ENCODE measurements around the gene TOR1AIP1.

Gene TOR1AIP1

DNA sequence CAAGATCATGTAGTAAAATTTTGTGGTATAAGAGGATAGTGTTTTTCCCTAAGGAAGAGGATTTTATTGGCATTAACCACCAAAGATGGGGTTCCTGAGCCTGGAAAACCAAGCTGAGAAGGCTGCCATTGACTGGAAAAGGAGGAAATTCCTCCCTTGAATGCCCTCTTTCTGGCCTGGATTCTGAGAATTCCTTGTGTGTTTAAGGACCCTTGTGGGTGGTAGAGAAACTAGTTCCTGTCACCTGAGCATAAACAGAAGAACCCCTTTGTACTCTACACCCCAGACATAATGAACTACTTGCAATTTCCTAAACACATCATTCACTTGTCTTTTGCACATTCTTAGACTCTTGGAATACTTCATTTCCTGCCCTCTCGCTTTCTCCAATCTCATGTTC lies 39.4 kb downstream of the TOR1AIP1 start:
- H3K36me3 Mint-ChIP-seq = peaks cover 47% of the 10 kb centered on the region
- H3K4me1 Mint-ChIP-seq = peaks cover 24% of the 10 kb centered on the region
- H3K4me3 Mint-ChIP-seq = no peak overlapping the region
- no peak for ATAC-seq
- H3K27ac Mint-ChIP-seq = peak overlapping the region; percentile 45
- no peaks in the 10 kb centered on the region for H3K9me3 Mint-ChIP-seq
- no peak for DNase-seq (ENCODE audit: low spot score in 2 of 2)

DNA sequence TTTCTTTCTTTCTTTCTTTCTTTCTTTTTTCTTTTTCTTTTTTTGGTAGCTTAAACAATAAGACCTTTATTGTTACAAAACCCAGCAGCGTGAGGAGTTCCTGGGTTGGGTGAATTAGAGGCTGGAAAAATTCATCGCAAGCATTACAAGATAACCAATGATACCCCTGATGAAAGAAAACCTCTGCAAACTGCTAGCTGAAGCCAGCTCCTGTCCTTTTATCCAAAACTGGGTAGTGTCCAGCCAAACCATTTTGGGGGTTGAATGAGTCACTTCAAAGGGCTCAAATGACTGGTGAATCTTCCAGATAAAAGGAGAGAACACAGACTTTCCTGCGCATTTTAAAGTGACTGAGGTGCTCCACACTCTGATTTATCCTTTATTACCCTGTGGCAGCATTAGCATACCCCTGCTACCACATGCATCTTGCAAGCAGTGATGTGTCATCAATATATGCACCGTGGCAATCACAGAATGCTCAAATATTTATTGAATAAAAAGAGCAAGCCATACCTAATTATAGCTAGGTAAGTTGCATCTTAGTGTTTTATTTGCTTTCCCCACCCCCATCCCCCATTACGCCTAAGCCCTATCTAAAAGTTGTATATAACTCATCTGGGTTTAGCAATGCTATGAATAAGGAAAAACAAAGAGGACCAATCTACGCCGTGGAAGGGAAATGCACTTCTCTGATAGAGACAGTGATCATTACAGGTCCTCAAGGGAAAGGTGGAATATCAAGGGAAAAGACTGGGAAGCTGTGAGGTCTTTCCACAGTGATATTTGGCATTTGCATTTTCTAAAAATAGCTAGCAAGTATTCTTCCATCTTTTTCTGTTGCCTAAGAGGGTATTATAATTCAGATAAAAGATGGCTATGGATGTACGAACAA lies 40.1 kb downstream of the TOR1AIP1 start:
- peaks cover 23% of the 10 kb centered on the region for H3K4me1 Mint-ChIP-seq
- peaks cover 39% of the 10 kb centered on the region for H3K36me3 Mint-ChIP-seq
- no peak overlapping the region for H3K4me3 Mint-ChIP-seq
- DNase-seq (ENCODE audit: low spot score in 2 of 2) (no peak), ATAC-seq (no peak)
- no peak overlapping the region for H3K27ac Mint-ChIP-seq
- no peaks in the 10 kb centered on the region for H3K9me3 Mint-ChIP-seq

DNA sequence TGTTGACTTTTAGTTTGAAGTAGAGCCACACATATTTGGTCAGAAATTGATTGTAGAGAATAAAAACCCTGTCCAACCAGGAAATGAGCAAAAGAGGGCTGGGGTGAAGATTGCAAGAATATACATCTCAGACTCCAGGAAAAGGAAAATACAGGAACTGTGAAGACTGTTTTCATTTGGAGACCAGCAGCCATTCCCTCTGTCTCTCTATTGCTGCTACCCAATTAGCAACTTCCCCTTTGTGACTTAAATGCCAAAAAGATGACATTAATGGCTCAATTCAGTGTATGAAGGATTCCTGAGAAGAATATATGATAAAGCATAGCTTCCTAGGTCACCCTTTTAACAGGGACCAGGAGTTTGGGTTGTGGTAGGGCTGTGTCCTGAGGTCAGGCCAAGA lies 40.9 kb downstream of the TOR1AIP1 start:
- Mint-ChIP-seq H3K36me3 (peaks cover 31% of the 10 kb centered on the region), H3K27ac (no peak overlapping the region), H3K4me3 (no peak overlapping the region), H3K9me3 (no peaks in the 10 kb centered on the region), H3K4me1 (peaks cover 15% of the 10 kb centered on the region)
- ATAC-seq (no peak), DNase-seq (ENCODE audit: low spot score in 2 of 2) (no peak)

DNA sequence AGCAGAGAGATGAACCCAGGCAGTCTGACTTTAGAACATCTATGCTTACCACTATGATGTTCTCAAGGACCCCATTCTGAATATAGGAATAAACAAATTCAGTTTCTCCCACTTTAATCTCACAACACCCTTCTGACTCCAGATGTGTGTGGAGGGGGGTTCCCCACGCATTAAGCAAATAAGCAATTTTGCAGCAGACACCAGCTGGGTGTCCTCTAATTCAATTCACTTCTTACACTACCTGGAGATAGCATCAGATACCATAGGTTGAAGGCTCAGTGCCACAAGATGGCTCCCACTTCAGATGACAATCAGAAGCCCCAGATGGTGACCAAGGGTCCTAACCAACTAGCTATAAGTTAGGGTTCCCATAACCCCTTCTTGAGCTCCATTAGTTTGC lies 42.2 kb downstream of the TOR1AIP1 start:
- Mint-ChIP-seq H3K27ac (no peak overlapping the region), H3K4me1 (peaks cover 7% of the 10 kb centered on the region), H3K9me3 (no peaks in the 10 kb centered on the region), H3K36me3 (peaks cover 19% of the 10 kb centered on the region), H3K4me3 (no peak overlapping the region)
- no peak for ATAC-seq
- no peak for DNase-seq (ENCODE audit: low spot score in 2 of 2)

- no peak for ATAC-seq
- no peak for DNase-seq (ENCODE audit: low spot score in 2 of 2)
- peaks cover 8% of the 10 kb centered on the region for H3K36me3 Mint-ChIP-seq
- H3K27ac Mint-ChIP-seq = no peak overlapping the region
- no peaks in the 10 kb centered on the region for H3K9me3 Mint-ChIP-seq
- H3K4me1 Mint-ChIP-seq = peaks cover 7% of the 10 kb centered on the region
- no peak overlapping the region for H3K4me3 Mint-ChIP-seq
Measured at GRCh38 chr1:179925302-179925701, 43.2 kb downstream of the TOR1AIP1 start.

GRCh38 chr1:179925922-179926849 lies 44.1 kb downstream of the TOR1AIP1 start:
- H3K9me3 Mint-ChIP-seq = no peaks in the 10 kb centered on the region
- no peak for ATAC-seq
- H3K27ac Mint-ChIP-seq = no peak overlapping the region
- no peak overlapping the region for H3K4me3 Mint-ChIP-seq
- H3K36me3 Mint-ChIP-seq = no peaks in the 10 kb centered on the region
- peaks cover 7% of the 10 kb centered on the region for H3K4me1 Mint-ChIP-seq
- DNase-seq (ENCODE audit: low spot score in 2 of 2) = no peak

- no peak overlapping the region for H3K4me3 Mint-ChIP-seq
Measured at GRCh38 chr1:179926850-179927205, 44.7 kb downstream of the TOR1AIP1 start.

DNA sequence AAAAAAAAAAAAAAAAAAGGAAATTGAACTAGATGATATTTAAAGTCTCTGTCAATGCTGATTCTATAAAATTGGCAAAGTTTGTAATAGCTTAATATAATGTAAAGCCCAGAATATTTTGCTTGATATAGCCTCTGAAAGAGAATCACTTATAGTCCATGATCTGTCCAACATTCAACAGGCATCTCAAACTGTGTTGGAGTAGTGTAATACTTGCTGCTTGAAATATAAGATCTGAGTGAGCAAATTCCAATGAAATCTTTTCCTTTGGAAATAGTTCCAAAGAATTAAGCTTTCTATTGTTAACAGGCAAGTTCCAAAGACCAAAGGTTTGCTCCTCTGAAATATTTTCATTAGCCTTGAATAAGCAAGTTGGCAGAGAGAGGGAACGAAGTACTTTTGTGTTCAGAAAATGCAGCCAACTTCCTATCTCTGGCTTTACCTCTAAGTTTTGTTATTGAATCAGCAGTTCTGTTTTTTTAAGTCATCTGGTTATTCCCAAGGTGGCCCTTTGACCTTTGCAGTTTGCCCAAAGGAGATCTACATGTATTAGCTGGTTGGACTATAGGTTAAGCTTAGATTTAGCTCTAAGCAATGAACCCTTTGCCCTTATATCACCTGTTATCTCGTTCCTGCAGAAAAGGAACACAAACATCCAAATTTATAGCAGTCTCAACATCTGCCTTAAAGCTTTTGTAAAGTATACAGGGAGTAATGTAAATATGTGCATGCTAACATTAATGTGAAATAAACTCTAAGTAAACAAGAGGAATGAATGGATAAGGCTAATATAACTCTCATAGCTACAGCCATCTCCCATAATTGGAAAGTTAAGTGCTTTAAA lies 48.1 kb downstream of the TOR1AIP1 start:
- Mint-ChIP-seq H3K27ac (no peak overlapping the region), H3K36me3 (no peaks in the 10 kb centered on the region), H3K4me1 (no peaks in the 10 kb centered on the region), H3K9me3 (no peaks in the 10 kb centered on the region), H3K4me3 (no peak overlapping the region)
- ATAC-seq = no peak
- DNase-seq (ENCODE audit: low spot score in 2 of 2) = no peak

More at GRCh38 chr1:179926850-179927205, 44.7 kb downstream of the TOR1AIP1 start:
- H3K9me3 Mint-ChIP-seq = no peaks in the 10 kb centered on the region
- peaks cover 3% of the 10 kb centered on the region for H3K4me1 Mint-ChIP-seq
- ATAC-seq (no peak), DNase-seq (ENCODE audit: low spot score in 2 of 2) (no peak)
- H3K36me3 Mint-ChIP-seq = no peaks in the 10 kb centered on the region
- no peak overlapping the region for H3K27ac Mint-ChIP-seq

- H3K4me1 Mint-ChIP-seq = no peaks in the 10 kb centered on the region
Measured at GRCh38 chr1:179930867-179931266, 48.8 kb downstream of the TOR1AIP1 start.

DNA sequence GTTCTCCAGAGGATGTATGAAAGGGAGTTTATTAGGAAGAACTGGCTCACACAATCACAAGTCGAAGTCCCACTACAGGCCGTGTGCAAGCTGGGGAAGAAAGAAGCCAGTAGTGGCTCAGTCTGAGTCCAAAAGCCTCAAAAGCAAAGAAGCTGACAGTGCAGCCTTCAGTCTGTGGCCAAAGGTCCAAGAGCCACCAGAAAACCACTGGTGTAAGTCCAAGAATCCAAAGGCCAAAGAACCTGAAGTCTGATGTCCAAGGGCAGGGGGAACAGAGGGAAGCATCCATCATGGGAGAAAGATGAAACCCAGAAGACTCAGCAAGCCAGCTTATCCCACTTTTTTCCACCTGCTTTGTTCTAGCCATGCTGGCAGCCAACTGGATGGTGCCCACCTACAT lies 51.1 kb downstream of the TOR1AIP1 start:
- no peak overlapping the region for H3K27ac Mint-ChIP-seq
- H3K9me3 Mint-ChIP-seq = no peaks in the 10 kb centered on the region
- no peak overlapping the region for H3K4me3 Mint-ChIP-seq
- DNase-seq (ENCODE audit: low spot score in 2 of 2) (no peak), ATAC-seq (no peak)
- H3K4me1 Mint-ChIP-seq = no peaks in the 10 kb centered on the region
- no peaks in the 10 kb centered on the region for H3K36me3 Mint-ChIP-seq

More at GRCh38 chr1:179930867-179931266, 48.8 kb downstream of the TOR1AIP1 start:
- no peaks in the 10 kb centered on the region for H3K9me3 Mint-ChIP-seq
- ATAC-seq (no peak), DNase-seq (ENCODE audit: low spot score in 2 of 2) (no peak)
- no peaks in the 10 kb centered on the region for H3K36me3 Mint-ChIP-seq
- no peak overlapping the region for H3K4me3 Mint-ChIP-seq
- no peak overlapping the region for H3K27ac Mint-ChIP-seq

DNA sequence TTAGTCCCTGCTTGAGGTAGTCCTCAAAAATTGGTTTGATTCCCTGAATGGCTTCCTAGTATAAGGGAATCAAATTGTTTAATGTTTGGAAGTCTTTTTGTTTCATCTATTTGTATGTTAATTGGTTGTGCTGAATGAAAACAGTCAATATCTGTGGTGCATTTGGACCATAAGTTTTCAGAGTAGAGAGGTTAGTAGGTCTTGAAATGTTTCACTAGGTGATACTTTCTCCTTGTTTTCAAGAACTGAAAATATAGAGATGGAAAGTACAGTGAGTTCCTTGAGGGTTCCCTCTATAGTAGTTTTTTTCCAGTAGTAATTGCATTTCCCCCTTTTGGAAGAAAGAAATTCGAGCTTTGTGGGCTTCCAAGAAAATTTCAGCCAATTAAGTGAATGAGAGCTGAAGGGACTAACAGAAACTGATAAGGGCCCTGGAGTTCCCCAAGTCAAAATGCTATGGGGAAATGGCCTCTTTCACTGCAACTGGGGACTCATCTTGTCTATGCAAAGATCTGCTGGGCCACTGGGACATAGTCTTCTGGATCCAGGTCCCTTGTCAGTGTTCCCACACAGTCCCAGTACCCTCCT lies 53.9 kb downstream of the TOR1AIP1 start:
- Mint-ChIP-seq H3K36me3 (no peaks in the 10 kb centered on the region), H3K4me3 (no peak overlapping the region), H3K27ac (no peak overlapping the region), H3K9me3 (no peaks in the 10 kb centered on the region), H3K4me1 (no peaks in the 10 kb centered on the region)
- ATAC-seq = no peak
- DNase-seq (ENCODE audit: low spot score in 2 of 2) = no peak

- H3K4me3 Mint-ChIP-seq = no peak overlapping the region
- no peak for ATAC-seq
- no peaks in the 10 kb centered on the region for H3K4me1 Mint-ChIP-seq
- H3K36me3 Mint-ChIP-seq = no peaks in the 10 kb centered on the region
- no peaks in the 10 kb centered on the region for H3K9me3 Mint-ChIP-seq
- H3K27ac Mint-ChIP-seq = no peak overlapping the region
- no peak for DNase-seq (ENCODE audit: low spot score in 2 of 2)
Measured at GRCh38 chr1:179937668-179938254, 55.7 kb downstream of the TOR1AIP1 start.

- DNase-seq (ENCODE audit: low spot score in 2 of 2) (no peak), ATAC-seq (no peak)
- H3K4me1 Mint-ChIP-seq = no peaks in the 10 kb centered on the region
- H3K27ac Mint-ChIP-seq = no peak overlapping the region
- no peaks in the 10 kb centered on the region for H3K36me3 Mint-ChIP-seq
- H3K4me3 Mint-ChIP-seq = no peak overlapping the region
- no peaks in the 10 kb centered on the region for H3K9me3 Mint-ChIP-seq
Measured at GRCh38 chr1:179938752-179939151, 56.7 kb downstream of the TOR1AIP1 start.

GRCh38 chr1:179939941-179940340 lies 57.9 kb downstream of the TOR1AIP1 start:
- no peak overlapping the region for H3K4me3 Mint-ChIP-seq
- no peaks in the 10 kb centered on the region for H3K4me1 Mint-ChIP-seq
- H3K9me3 Mint-ChIP-seq = no peaks in the 10 kb centered on the region
- no peaks in the 10 kb centered on the region for H3K36me3 Mint-ChIP-seq
- ATAC-seq (no peak), DNase-seq (ENCODE audit: low spot score in 2 of 2) (no peak)
- H3K27ac Mint-ChIP-seq = no peak overlapping the region

Measured in stimulated activated effector memory CD8-positive, alpha-beta T cell treated with anti-CD3 and anti-CD28 coated beads, Interleukin-12 subunit alpha, Interleukin-12 subunit beta, amount 100 ng/mL, for 72 hours (primary cell).